ENCODE data around the gene PAK2.
"Not testable (repeated sequence)": the region's sequence is repeated elsewhere in the genome, so short reads cannot be mapped to it uniquely, and the experiment has no call there.

PAK2 gene

DNA sequence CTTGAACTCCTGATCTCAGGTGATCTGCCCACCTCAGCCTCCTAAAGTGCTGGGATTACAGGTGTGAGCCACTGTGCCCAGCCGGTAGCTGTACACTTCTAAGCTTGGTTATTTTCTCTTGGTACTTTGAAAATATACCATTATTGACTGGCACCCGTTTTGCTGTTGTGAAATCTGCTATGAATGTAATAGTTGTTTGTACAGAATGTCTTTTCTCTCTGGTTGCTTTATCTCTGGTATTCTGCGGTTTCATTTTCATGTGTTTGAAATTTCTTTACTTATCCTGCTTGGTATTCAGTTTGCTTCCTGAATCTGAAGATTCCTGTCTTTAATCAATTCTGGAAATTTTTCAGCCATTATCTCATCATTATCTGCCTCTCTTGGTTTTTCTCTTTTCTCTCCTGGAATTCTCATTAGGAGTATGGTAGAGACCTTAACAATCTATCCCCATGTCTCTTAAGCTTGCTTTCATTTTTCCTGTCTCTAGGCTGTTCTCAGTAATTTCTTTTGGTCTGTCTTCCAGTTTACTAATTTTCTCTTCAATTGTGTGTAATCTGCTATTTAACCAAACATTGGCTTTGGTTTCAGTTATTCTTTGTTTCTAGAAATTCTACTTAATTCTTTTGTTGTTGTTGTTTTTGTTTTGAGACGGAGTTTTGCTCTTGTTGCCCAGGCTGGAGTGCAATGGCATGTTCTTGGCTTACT lies 2.8 kb upstream of the PAK2 start:
- Histone ChIP-seq H3K27me3 (ENCODE audit: insufficient read depth, low read length) (no peaks in the 10 kb centered on the region), H3K27ac (ENCODE audit: low read depth, low read length) (no peak overlapping the region), H2AFZ (ENCODE audit: low read length, unreplicated experiment) (no peak overlapping the region), H3K4me3 (ENCODE audit: low read depth, low read length) (no peak overlapping the region), H3K79me2 (ENCODE audit: control insufficient read depth, insufficient read depth, low read length, unreplicated experiment) (peaks cover 20% of the 10 kb centered on the region), H3K4me1 (ENCODE audit: control insufficient read depth, insufficient read depth, low read length, unreplicated experiment) (peaks cover 4% of the 10 kb centered on the region), H3K36me3 (ENCODE audit: insufficient read depth, low read length) (0 out of 2 replicates have a peak, but pooled peaks cover 3% of the 10 kb centered on the region)

DNA sequence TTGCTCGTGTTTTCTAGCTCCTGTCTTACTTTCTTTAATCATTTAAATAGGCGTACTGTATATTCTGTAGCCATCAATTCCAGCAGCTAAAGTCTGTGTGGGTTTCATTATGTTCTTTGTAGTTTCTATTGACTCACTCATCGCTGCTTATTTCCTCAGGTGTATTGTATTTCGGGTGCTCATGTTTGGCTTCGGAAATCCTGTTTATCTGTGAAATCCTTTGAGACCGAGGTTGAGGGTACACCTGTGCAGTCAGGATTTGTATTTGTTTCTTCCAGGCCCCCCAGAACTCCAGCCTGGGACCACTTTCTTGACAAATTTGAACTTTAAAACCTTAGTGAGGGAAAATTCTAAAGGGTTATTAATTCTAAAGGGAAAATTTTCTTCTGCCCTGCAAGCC lies 2.0 kb upstream of the PAK2 start:
- H3K4me3 ChIP-seq (ENCODE audit: low read depth, low read length) = no peak overlapping the region
- 0 out of 2 replicates have a peak, but pooled peaks cover 3% of the 10 kb centered on the region for H3K36me3 ChIP-seq (ENCODE audit: insufficient read depth, low read length)
- H2AFZ ChIP-seq (ENCODE audit: low read length, unreplicated experiment) = no peak overlapping the region
- peaks cover 4% of the 10 kb centered on the region for H3K4me1 ChIP-seq (ENCODE audit: control insufficient read depth, insufficient read depth, low read length, unreplicated experiment)
- H3K27ac ChIP-seq (ENCODE audit: low read depth, low read length) = no peak overlapping the region
- H3K79me2 ChIP-seq (ENCODE audit: control insufficient read depth, insufficient read depth, low read length, unreplicated experiment) = peaks cover 28% of the 10 kb centered on the region
- no peaks in the 10 kb centered on the region for H3K27me3 ChIP-seq (ENCODE audit: insufficient read depth, low read length)

DNA sequence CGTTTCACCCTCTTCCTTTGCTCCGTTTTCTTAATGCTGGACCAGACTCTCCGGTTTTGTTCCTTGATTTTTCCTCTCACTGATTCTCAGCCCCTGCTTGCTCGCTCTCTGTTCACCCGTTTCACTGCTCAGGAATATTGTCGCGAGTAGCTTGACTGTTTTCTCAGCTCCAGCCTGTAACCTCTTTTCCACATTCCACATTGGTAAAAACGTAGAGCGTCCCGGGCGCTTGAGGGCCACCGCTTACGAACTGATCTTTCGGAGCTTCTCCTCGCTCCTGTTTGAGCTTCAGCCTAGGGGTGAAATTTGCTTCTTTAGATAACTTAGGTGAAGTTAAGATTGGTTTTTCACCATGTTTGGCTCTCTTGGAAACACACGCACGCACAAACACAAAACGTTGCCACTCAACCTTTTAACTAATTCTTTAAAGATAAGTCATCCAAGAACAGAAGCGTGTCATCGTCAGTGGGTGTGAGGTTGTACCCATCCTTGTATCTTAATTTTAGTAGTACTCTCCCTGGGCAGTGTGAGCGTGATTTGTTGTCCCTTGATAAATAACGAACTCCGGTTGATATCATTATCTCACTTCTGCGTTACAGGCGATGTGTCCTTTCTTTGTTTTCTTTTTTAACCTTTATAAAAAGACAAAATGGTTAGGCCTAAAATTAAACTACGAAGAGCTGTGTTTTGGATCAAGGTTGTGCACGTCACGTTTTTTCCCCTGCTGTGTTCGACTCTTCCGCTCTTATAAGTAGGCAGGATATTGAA lies 1.0 kb downstream of the PAK2 start:
- Histone ChIP-seq H3K27me3 (ENCODE audit: insufficient read depth, low read length) (no peaks in the 10 kb centered on the region), H3K4me1 (ENCODE audit: control insufficient read depth, insufficient read depth, low read length, unreplicated experiment) (peaks cover 7% of the 10 kb centered on the region), H3K36me3 (ENCODE audit: insufficient read depth, low read length) (no peaks in the 10 kb centered on the region), H3K4me3 (ENCODE audit: low read depth, low read length) (peak overlapping the region; percentile 96), H3K27ac (ENCODE audit: low read depth, low read length) (peak overlapping the region; percentile 98), H2AFZ (ENCODE audit: low read length, unreplicated experiment) (peak overlapping the region; percentile 79), H3K79me2 (ENCODE audit: control insufficient read depth, insufficient read depth, low read length, unreplicated experiment) (peaks cover 57% of the 10 kb centered on the region)

DNA sequence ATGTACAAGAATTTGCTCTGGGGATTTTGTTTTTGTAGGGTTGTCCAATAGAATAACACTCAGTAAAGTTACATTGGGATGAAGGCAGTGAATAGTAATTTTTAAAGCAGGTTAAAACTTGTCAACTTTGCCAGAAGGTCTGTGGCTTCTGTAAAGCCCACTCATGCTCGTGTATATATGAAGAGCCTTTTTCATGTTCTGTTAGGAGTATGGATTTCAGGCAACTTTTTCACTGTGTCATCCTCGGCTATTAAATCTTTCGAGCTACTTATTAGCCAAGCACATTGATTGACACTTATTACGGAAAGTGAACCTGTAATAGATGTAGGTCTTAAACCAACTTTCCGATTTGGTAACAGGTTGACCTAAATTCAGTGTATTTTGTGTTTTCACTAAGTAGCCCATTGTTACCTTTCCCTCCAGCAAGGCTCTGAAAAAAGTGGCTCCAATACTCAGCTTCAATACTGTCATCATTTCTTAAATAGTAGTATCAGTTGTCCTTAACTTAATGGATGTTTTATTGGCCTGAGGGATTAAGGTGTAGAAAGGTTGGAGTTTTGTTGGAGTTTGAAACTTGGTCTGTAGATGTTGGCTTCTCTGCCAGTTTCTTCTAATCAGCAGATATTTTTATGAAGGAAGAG lies 1.7 kb downstream of the PAK2 start:
- Histone ChIP-seq H3K79me2 (ENCODE audit: control insufficient read depth, insufficient read depth, low read length, unreplicated experiment) (peaks cover 64% of the 10 kb centered on the region), H3K27me3 (ENCODE audit: insufficient read depth, low read length) (no peaks in the 10 kb centered on the region), H3K27ac (ENCODE audit: low read depth, low read length) (peak overlapping the region; percentile 98), H3K4me3 (ENCODE audit: low read depth, low read length) (peak overlapping the region; percentile 96), H2AFZ (ENCODE audit: low read length, unreplicated experiment) (no peak overlapping the region), H3K36me3 (ENCODE audit: insufficient read depth, low read length) (peaks cover 6% of the 10 kb centered on the region), H3K4me1 (ENCODE audit: control insufficient read depth, insufficient read depth, low read length, unreplicated experiment) (peaks cover 7% of the 10 kb centered on the region)

DNA sequence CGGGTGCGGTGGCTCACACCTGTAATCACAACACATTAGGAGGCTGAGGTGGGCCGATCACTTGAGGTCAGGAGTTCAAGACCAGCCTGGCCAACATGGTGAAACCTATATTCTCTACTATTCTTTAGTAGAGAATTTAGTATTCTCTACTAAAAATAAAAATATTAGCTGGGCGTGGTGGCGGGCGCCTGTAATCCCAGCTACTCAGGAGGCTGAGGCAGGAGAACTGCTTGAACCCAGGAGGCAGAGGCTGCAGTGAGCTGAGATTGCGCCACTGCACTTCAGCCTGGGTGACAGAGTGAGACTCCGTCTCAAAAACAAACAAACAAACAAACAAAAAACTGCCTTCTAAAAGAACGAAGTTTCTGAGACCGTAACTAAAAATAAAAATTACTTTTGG lies 3.9 kb downstream of the PAK2 start:
- H3K4me3 ChIP-seq (ENCODE audit: low read depth, low read length); H3K4me1 ChIP-seq (ENCODE audit: control insufficient read depth, insufficient read depth, low read length, unreplicated experiment); H3K27ac ChIP-seq (ENCODE audit: low read depth, low read length); H2AFZ ChIP-seq (ENCODE audit: low read length, unreplicated experiment); H3K27me3 ChIP-seq (ENCODE audit: insufficient read depth, low read length): not testable (repeated sequence)
- H3K79me2 ChIP-seq (ENCODE audit: control insufficient read depth, insufficient read depth, low read length, unreplicated experiment) = peaks cover 86% of the 10 kb centered on the region
- peaks cover 23% of the 10 kb centered on the region for H3K36me3 ChIP-seq (ENCODE audit: insufficient read depth, low read length)

DNA sequence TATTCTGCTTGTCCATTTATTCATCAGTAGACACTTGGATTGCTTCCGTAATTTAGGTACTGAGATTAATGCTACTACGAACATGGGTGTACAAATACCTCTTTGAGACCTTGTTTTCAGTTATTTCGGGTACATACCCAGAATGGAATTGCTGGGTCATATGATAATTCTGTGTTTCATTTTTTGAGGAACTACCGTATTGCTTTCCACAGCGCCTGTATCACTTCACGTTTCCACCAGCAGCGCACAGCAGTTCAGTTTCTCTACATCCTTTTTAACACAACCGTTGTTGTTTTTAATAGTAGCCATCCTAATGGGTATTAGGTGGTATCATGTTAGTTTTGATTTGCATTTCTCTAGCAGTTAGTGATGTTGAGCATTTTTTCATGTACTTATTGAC lies 9.5 kb downstream of the PAK2 start:
- Histone ChIP-seq H3K27me3 (ENCODE audit: insufficient read depth, low read length) (no peaks in the 10 kb centered on the region), H3K36me3 (ENCODE audit: insufficient read depth, low read length) (peaks cover 41% of the 10 kb centered on the region), H2AFZ (ENCODE audit: low read length, unreplicated experiment) (no peak overlapping the region), H3K4me3 (ENCODE audit: low read depth, low read length) (no peak overlapping the region), H3K4me1 (ENCODE audit: control insufficient read depth, insufficient read depth, low read length, unreplicated experiment) (peaks cover 8% of the 10 kb centered on the region), H3K27ac (ENCODE audit: low read depth, low read length) (no peak overlapping the region), H3K79me2 (ENCODE audit: control insufficient read depth, insufficient read depth, low read length, unreplicated experiment) (peaks cover 94% of the 10 kb centered on the region)

DNA sequence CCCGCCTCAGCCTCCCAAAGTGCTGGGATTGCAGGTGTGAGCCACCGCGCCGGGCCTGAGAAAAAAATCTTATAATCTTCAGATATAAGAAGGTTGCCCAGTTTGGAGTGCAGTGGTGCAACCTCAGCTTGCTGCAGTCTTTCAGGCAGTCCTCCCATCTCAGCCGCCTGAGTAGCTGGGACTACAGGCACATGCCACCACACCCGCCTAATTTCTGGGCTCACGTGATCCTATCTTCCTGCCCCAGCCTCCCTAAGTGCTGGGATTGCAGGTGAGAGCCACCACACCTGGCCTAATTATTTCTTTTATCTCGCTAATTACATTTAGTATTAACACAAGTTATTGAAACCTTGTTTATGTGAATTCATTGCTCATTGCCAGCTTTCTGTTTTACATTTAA lies 13.5 kb downstream of the PAK2 start:
- Histone ChIP-seq H3K27ac (ENCODE audit: low read depth, low read length) (no peak overlapping the region), H3K4me3 (ENCODE audit: low read depth, low read length) (no peak overlapping the region), H2AFZ (ENCODE audit: low read length, unreplicated experiment) (no peak overlapping the region), H3K27me3 (ENCODE audit: insufficient read depth, low read length) (no peaks in the 10 kb centered on the region), H3K4me1 (ENCODE audit: control insufficient read depth, insufficient read depth, low read length, unreplicated experiment) (peaks cover 17% of the 10 kb centered on the region), H3K79me2 (ENCODE audit: control insufficient read depth, insufficient read depth, low read length, unreplicated experiment) (peaks cover 87% of the 10 kb centered on the region), H3K36me3 (ENCODE audit: insufficient read depth, low read length) (peaks cover 44% of the 10 kb centered on the region)

DNA sequence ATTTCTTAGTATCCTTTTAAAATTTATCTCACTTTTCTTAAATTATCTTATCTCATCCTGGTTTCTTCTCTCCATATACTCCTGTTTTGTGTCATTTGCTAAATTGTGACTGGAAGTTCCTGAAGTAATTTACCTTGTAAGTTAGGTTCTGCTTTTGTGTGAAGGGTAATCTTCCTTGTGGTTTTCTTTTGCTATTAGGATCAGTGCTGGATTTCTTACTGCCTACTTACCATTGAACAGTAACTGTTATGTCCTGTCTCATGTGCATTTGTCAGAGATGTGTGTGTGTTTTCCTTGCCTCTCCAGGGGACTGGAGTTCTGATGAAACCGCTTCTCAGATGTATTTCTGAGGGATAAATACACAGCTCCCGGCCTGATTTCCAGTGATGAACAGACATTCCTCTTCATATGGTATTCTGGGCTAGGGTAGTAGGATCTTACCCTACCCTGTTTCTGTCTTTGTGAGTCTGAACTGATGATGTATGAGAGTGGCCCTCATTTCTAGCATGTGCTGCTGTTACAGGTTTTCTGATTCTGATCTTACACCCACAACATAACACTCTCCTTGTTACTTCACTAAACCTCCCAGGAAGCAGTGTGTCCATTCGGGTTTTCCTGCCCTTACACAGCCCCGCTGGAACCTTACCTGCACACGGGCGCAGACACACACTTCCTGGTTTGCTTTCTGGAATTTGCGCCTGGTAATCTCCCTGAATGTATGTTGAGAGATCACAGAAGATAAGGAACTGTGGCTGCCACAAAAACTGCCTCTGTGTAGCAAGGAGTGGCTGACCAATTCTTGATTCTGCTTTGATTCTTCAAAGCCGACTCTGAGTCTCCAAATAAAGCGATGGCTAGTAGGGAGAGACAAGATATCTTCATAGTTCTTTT lies 14.7 kb downstream of the PAK2 start:
- H2AFZ ChIP-seq (ENCODE audit: low read length, unreplicated experiment) = no peak overlapping the region
- H3K79me2 ChIP-seq (ENCODE audit: control insufficient read depth, insufficient read depth, low read length, unreplicated experiment) = peaks cover 85% of the 10 kb centered on the region
- H3K4me1 ChIP-seq (ENCODE audit: control insufficient read depth, insufficient read depth, low read length, unreplicated experiment) = peaks cover 18% of the 10 kb centered on the region
- H3K4me3 ChIP-seq (ENCODE audit: low read depth, low read length) = no peak overlapping the region
- no peak overlapping the region for H3K27ac ChIP-seq (ENCODE audit: low read depth, low read length)
- peaks cover 35% of the 10 kb centered on the region for H3K36me3 ChIP-seq (ENCODE audit: insufficient read depth, low read length)
- H3K27me3 ChIP-seq (ENCODE audit: insufficient read depth, low read length) = no peaks in the 10 kb centered on the region

DNA sequence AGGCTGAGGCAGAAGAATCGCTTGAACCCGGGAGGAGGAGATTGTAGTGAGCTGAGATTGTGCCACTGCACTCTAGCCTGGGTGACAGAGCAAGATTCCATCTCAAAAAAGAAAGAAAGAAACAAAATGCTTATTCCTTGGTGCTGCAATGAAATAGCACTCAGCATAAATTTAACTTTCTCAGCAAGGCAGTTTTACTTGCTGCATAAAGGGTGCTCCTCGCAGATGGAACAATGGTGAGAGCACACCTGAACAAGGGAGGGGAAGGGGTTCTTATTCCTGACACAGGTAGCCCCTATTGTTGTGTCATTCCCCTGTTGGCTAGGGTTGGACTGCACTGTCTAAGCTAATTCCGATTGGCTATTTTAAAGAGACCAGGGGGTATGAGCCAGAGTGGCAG lies 17.1 kb downstream of the PAK2 start:
- no peak overlapping the region for H3K4me3 ChIP-seq (ENCODE audit: low read depth, low read length)
- peaks cover 33% of the 10 kb centered on the region for H3K36me3 ChIP-seq (ENCODE audit: insufficient read depth, low read length)
- no peak overlapping the region for H3K27ac ChIP-seq (ENCODE audit: low read depth, low read length)
- H3K79me2 ChIP-seq (ENCODE audit: control insufficient read depth, insufficient read depth, low read length, unreplicated experiment) = peaks cover 78% of the 10 kb centered on the region
- no peaks in the 10 kb centered on the region for H3K27me3 ChIP-seq (ENCODE audit: insufficient read depth, low read length)
- H3K4me1 ChIP-seq (ENCODE audit: control insufficient read depth, insufficient read depth, low read length, unreplicated experiment) = peaks cover 18% of the 10 kb centered on the region
- no peak overlapping the region for H2AFZ ChIP-seq (ENCODE audit: low read length, unreplicated experiment)
